ENCODE results near the gene CETP.

DNA sequence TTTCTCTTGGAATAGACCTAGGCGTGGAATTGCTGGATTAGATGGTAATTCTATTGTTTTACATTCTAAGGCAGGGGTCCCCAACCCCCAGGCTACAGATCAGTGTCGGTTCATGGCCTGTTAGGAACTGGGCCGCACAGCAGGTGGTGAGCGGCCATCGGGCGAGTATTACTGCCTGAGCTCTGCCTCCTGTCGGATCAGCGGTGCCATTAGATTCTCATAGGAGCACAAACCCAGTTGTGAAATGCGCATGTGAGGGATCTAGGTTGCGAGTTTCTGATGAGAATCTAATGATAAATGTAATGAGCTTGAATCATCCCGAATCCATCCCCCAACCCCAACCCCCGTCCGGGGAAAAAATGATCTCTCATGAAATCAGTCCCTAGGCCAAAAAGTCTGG lies 50.6 kb downstream of the CETP start:
- TF ChIP-seq EZH2 (conservative IDR thresholded peaks at IDR 0.05; ENCODE audit: low read depth, low read length) = no peak
- TF ChIP-seq, protein P1, sequence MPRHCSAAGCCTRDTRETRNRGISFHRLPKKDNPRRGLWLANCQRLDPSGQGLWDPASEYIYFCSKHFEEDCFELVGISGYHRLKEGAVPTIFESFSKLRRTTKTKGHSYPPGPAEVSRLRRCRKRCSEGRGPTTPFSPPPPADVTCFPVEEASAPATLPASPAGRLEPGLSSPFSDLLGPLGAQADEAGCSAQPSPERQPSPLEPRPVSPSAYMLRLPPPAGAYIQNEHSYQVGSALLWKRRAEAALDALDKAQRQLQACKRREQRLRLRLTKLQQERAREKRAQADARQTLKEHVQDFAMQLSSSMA (CRISPR knock-in tag; IDR thresholded peaks at IDR 0.05) = no peak
- TF ChIP-seq TGIF2 (CRISPR knock-in tag; IDR thresholded peaks at IDR 0.05) = no peak
- TF ChIP-seq, protein P2, sequence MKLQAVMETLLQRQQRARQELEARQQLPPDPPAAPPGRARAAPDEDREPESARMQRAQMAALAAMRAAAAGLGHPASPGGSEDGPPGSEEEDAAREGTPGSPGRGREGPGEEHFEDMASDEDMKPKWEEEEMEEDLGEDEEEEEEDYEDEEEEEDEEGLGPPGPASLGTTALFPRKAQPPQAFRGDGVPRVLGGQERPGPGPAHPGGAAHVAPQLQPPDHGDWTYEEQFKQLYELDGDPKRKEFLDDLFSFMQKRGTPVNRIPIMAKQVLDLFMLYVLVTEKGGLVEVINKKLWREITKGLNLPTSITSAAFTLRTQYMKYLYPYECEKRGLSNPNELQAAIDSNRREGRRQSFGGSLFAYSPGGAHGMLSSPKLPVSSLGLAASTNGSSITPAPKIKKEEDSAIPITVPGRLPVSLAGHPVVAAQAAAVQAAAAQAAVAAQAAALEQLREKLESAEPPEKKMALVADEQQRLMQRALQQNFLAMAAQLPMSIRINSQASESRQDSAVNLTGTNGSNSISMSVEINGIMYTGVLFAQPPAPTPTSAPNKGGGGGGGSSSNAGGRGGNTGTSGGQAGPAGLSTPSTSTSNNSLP (IDR thresholded peaks at IDR 0.05; ENCODE audit: low read depth, low read length) = no peak
